H1 (cell line): ENCODE results near the gene COPA. TPM values are rescaled to one million over a fixed set of nuclear protein-coding genes. Genes with fewer than 3 reads are reported as not detected.

ENCODE experiments used
- CHD7 ChIP-seq: fragments of 300-600 bp; sonication (generic); IDR thresholded peaks from 2 replicates; pipeline ENCODE4 v1.7.1; 2012; ENCODE audit warnings: low read length, moderate library complexity, mild to moderate bottlenecking, inconsistent platforms; ENCODE audit not compliant: insufficient replicate concordance
- CTCF ChIP-seq, 3 experiments: IDR thresholded peaks; 1 replicate in 2 of 3; 2 replicates in 1 of 3; pipeline versions ENCODE4 v1.5.1 to v1.6.1; 2011; ENCODE audit warnings: low read length in 3 of 3, mild to moderate bottlenecking in 3 of 3, inconsistent platforms in 2 of 3, low read depth in 1 of 3, moderate library complexity in 1 of 3; ENCODE audit not compliant: insufficient read depth in 1 of 3; ENCODE audit errors: control extremely low read depth in 1 of 3
- EGR1 ChIP-seq: IDR thresholded peaks from 2 replicates; pipeline ENCODE4 v1.6.1; 2011; ENCODE audit warnings: low read depth, low read length, borderline replicate concordance
- FOSL1 ChIP-seq: IDR thresholded peaks from 2 replicates; pipeline ENCODE4 v1.6.1; 2011; ENCODE audit warnings: mild to moderate bottlenecking, low read depth, low read length, moderate library complexity; ENCODE audit not compliant: insufficient read depth
- MAFK ChIP-seq: IDR thresholded peaks from 2 replicates; pipeline ENCODE4 v1.6.1; 2012; ENCODE audit warnings: low read depth, mild to moderate bottlenecking, improper control_type of control experiment, low read length
- POLR2A ChIP-seq, 2 experiments: IDR thresholded peaks; 1 replicate in 1 of 2; 2 replicates in 1 of 2; pipeline ENCODE4 v1.6.1; 2011; ENCODE audit warnings: low read depth in 2 of 2, low read length in 2 of 2, mild to moderate bottlenecking in 2 of 2; ENCODE audit errors: control extremely low read depth in 1 of 2
- RFX5 ChIP-seq: IDR thresholded peaks from 2 replicates; pipeline ENCODE4 v1.6.1; 2011; ENCODE audit warnings: low read depth, low read length, improper control_type of control experiment, borderline replicate concordance
- SIRT6 ChIP-seq: IDR thresholded peaks from one replicate; pipeline ENCODE4 v1.7.1; 2012; ENCODE audit warnings: low read length, inconsistent platforms
- TAF7 ChIP-seq: optimal IDR thresholded peaks from 2 replicates; pipeline ENCODE3; 2011; ENCODE audit warnings: low read depth, mild to moderate bottlenecking, inconsistent platforms, low read length, moderate library complexity, borderline replicate concordance
- TBP ChIP-seq: IDR thresholded peaks from 2 replicates; pipeline ENCODE4 v1.6.1; 2011; ENCODE audit warnings: low read depth, low read length, improper control_type of control experiment
- polyA plus RNA-seq, 7 experiments: library from polyadenylated mRNA; depleted of rRNA in 3 of 7; stranded (reverse) in 5 of 7; unstranded in 2 of 7; fragments of >200 nt in 5 of 7; fragments of 200-250 nt in 2 of 7; gene quantifications; 1 replicate in 5 of 7; 2 replicates in 1 of 7; 4 replicates in 1 of 7; pipeline versions ENCODE4 v1.2.1 to v1.2.3, GENCODE V29; 2011 to 2013; ENCODE audit warnings: missing spikeins in 2 of 7, mixed read lengths in 2 of 7
- total RNA-seq: library from RNA; stranded (reverse); fragmentation: NEBNext Ultra II Directional; extraction: Animal tissue kit (Norgen Biotek cat#: 25700); gene quantifications from 2 replicates; pipeline ENCODE4 v1.2.1, GENCODE V29; 2021

COPA gene
- total and polyA plus RNA-seq, 2 of the 8 experiments (the other 6 are each of a cell fraction or from before 2014, with no cell fraction given), result 78.2 to 115 TPM

- TF ChIP-seq CHD7 (no peak), SIRT6 (no peak), TAF7 (no peak), FOSL1 (no peak), TBP (no peak), POLR2A (IDR thresholded peaks at IDR 0.05; ENCODE audit: control extremely low read depth in 1 of 2, low read depth in 2 of 2, low read length in 2 of 2) (no peak), EGR1 (no peak), MAFK (no peak), RFX5 (no peak), CTCF (IDR thresholded peaks at IDR 0.05; ENCODE audit: control extremely low read depth in 1 of 3, insufficient read depth in 1 of 3, low read depth in 1 of 3, low read length in 3 of 3) (no peak)
These were observed 30.6 kb upstream of the COPA start (continued) for GRCh38 chr1:160373696-160374095.
